ENCODE data around the gene RINT1. TPM values are rescaled to one million over a fixed set of nuclear protein-coding genes. Genes with fewer than 3 reads are reported as not detected.
A peak's percentile ranks its signal among the peaks of the same experiment; 100 is the strongest.

The RINT1 gene
- total RNA-seq, 1 experiment from 2014 or later: 26.6 TPM

DNA sequence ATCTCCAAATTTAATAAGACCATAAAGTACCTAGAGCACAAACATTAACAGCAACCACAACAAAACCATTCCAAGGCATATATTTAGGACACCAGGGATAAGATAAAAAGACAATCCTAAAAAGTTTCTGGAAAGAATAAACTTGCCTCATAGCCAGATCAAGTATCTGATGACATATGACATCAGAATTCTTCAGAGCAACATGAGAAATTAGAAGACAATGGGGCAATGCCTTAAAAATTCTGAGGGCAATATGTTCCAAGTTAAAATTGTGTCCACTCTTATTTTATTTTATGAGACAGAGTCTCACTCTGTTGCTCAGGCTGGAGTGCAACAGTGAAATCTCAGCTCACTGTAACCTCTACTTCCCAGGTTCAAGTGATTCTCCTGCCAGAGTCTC lies 46.5 kb downstream of the RINT1 start:
- Mint-ChIP-seq H3K9me3 (peaks cover 13% of the 10 kb centered on the region), H3K27me3 (ENCODE audit: low read depth) (no peaks in the 10 kb centered on the region), H3K36me3 (peaks cover 2% of the 10 kb centered on the region; the same call in 1 of the 2 replicates), H3K4me3 (no peak overlapping the region), H3K27ac (no peak overlapping the region), H3K4me1 (peaks cover 20% of the 10 kb centered on the region)
- TF ChIP-seq TEAD4 (CRISPR knock-in tag; IDR thresholded peaks at IDR 0.05): no peak
- TF ChIP-seq, protein P1, sequence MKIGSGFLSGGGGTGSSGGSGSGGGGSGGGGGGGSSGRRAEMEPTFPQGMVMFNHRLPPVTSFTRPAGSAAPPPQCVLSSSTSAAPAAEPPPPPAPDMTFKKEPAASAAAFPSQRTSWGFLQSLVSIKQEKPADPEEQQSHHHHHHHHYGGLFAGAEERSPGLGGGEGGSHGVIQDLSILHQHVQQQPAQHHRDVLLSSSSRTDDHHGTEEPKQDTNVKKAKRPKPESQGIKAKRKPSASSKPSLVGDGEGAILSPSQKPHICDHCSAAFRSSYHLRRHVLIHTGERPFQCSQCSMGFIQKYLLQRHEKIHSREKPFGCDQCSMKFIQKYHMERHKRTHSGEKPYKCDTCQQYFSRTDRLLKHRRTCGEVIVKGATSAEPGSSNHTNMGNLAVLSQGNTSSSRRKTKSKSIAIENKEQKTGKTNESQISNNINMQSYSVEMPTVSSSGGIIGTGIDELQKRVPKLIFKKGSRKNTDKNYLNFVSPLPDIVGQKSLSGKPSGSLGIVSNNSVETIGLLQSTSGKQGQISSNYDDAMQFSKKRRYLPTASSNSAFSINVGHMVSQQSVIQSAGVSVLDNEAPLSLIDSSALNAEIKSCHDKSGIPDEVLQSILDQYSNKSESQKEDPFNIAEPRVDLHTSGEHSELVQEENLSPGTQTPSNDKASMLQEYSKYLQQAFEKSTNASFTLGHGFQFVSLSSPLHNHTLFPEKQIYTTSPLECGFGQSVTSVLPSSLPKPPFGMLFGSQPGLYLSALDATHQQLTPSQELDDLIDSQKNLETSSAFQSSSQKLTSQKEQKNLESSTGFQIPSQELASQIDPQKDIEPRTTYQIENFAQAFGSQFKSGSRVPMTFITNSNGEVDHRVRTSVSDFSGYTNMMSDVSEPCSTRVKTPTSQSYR (CRISPR knock-in tag; IDR thresholded peaks at IDR 0.05): no peak
- TF ChIP-seq, protein P2, sequence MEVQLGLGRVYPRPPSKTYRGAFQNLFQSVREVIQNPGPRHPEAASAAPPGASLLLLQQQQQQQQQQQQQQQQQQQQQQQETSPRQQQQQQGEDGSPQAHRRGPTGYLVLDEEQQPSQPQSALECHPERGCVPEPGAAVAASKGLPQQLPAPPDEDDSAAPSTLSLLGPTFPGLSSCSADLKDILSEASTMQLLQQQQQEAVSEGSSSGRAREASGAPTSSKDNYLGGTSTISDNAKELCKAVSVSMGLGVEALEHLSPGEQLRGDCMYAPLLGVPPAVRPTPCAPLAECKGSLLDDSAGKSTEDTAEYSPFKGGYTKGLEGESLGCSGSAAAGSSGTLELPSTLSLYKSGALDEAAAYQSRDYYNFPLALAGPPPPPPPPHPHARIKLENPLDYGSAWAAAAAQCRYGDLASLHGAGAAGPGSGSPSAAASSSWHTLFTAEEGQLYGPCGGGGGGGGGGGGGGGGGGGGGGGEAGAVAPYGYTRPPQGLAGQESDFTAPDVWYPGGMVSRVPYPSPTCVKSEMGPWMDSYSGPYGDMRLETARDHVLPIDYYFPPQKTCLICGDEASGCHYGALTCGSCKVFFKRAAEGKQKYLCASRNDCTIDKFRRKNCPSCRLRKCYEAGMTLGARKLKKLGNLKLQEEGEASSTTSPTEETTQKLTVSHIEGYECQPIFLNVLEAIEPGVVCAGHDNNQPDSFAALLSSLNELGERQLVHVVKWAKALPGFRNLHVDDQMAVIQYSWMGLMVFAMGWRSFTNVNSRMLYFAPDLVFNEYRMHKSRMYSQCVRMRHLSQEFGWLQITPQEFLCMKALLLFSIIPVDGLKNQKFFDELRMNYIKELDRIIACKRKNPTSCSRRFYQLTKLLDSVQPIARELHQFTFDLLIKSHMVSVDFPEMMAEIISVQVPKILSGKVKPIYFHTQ (CRISPR knock-in tag; IDR thresholded peaks at IDR 0.05): no peak
- no peak for TF ChIP-seq IRF2 (CRISPR knock-in tag; IDR thresholded peaks at IDR 0.05; ENCODE audit: borderline replicate concordance, low read depth)
- TF ChIP-seq ZNF138 (CRISPR knock-in tag; conservative IDR thresholded peaks at IDR 0.05): no peak
- TF ChIP-seq NFATC4 (CRISPR knock-in tag; IDR thresholded peaks at IDR 0.05): no peak
- TF ChIP-seq ZNF232 (CRISPR knock-in tag; IDR thresholded peaks at IDR 0.05): no peak
- no peak for ATAC-seq
- POLR2A ChIA-PET: no interaction called here
- CTCF ChIA-PET: interaction anchor here (2.0 to 2.3 kb wide), 2 partner anchors 11 to 47 kb away, joined by 6 to 7 read pairs; partner anchors contain the start of gene RINT1
- DNase-seq (ENCODE audit: low spot score): no peak

DNA sequence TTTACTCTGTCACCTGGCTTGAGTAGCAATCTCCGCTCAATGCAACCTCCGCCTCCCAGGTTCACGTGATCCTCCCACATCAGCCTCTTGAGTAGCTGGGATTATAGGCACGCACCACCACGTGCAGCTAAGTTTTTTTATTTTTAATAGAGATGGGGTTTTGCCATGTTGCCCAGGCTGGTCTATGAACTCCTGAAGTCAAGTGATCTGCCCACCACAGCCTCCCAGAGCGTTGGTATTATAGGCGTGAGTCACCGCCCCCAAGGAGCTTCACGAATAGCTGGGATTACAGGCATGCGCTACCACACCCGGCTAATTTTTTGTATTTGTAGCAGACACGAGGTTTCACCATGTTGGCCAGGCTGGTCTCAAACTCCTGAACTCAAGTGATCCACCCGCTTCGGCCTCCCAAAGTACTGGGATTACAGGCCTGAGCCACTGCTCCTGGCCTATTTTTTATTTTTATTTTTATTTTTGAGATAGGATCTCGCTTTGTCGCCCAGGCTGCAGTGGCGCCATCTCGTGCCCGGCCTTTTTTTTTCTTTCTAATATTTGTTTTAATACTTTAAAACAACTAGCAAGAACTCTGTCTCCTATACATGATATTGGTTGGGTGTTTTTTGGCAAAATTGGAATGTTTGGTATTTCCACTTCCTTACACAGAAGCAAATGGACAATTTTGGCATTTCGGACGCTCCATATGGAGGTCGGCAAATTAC lies 48.2 kb downstream of the RINT1 start:
- POLR2A ChIA-PET: no interaction called here
- Mint-ChIP-seq H3K27ac (no peak overlapping the region), H3K4me3 (peak overlapping the region; percentile 77; the same call in 1 of the 2 replicates), H3K4me1 (peaks cover 20% of the 10 kb centered on the region), H3K9me3 (peaks cover 24% of the 10 kb centered on the region), H3K36me3 (peaks cover 14% of the 10 kb centered on the region), H3K27me3 (ENCODE audit: low read depth) (peaks cover 4% of the 10 kb centered on the region; the same call in 1 of the 2 replicates)
- DNase-seq (ENCODE audit: low spot score): no peak
- TF ChIP-seq, protein P3, sequence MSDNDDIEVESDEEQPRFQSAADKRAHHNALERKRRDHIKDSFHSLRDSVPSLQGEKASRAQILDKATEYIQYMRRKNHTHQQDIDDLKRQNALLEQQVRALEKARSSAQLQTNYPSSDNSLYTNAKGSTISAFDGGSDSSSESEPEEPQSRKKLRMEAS (CRISPR knock-in tag; IDR thresholded peaks at IDR 0.05): no peak
- no peak for ATAC-seq
- CTCF ChIA-PET: interaction anchor here (2.0 to 2.3 kb wide), 2 partner anchors 9 to 48 kb away, joined by 6 to 7 read pairs; partner anchors contain the start of gene RINT1

DNA sequence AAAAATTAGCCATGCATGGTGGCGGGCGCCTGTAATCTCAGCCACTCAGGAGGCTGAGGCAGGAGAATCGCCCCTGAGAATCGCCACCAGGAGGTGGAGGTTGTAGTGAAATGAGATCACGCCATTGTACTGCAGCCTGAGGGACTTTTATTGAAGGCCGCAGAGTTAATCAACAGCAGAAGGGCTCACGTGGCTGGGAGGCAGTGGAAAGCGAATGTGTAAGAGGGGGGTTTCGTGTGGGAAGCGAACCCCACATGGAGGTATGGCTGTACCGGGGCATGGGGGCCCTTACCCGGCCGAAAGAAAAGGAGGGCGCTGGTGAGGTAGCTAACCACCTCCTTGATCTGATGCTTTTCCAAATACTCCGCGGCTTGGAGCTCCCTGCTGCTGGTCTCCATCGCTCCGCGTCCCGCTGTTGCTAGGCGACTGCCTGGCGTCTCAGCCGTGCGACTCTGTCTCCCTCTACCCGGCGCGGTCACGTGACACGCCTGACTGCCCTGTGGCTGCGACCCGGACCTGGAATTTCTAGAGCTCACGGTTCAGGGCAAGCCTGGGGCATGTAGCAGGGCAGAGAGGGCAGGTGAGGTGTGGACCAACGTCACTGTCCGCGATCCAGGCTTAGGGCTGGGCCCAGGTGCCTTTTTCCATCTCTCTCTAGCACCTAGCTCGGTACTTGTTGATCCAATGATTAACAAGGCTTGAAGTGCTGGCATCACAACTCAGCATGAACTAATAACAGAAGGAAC lies 49.2 kb downstream of the RINT1 start, which contains the start of gene EFCAB10:
Gene EFCAB10, minus strand, starts transcription at position 428 of the 746 bp plus-strand sequence. Its CDS starts 30 bp downstream, at position 398.
- POLR2A ChIA-PET: interaction anchor here (1.0 kb wide), 2 partner anchors 55 to 568 kb away, joined by 3 read pairs; no protein-coding TSS in a partner anchor
- ATAC-seq (peak; percentile 96), DNase-seq (ENCODE audit: low spot score) (peak; percentile 97)
- Mint-ChIP-seq H3K27me3 (ENCODE audit: low read depth) (peaks cover 4% of the 10 kb centered on the region; the same call in 1 of the 2 replicates), H3K36me3 (peaks cover 14% of the 10 kb centered on the region), H3K4me3 (peak within 1 kb of the TSS; percentile 77), H3K4me1 (peaks cover 20% of the 10 kb centered on the region), H3K27ac (peak within 1 kb of the TSS; percentile 93), H3K9me3 (peaks cover 28% of the 10 kb centered on the region)
- CTCF ChIA-PET: interaction anchor here (0.7 to 1.4 kb wide), 17 partner anchors 8 to 531 kb away, joined by 3 to 17 read pairs (median 4); partner anchors contain the start of genes ATXN7L1, RINT1 and SYPL1
- no peak for TF ChIP-seq OVOL2 (CRISPR knock-in tag; IDR thresholded peaks at IDR 0.05; ENCODE audit: borderline replicate concordance)
- TF ChIP-seq, protein P4, sequence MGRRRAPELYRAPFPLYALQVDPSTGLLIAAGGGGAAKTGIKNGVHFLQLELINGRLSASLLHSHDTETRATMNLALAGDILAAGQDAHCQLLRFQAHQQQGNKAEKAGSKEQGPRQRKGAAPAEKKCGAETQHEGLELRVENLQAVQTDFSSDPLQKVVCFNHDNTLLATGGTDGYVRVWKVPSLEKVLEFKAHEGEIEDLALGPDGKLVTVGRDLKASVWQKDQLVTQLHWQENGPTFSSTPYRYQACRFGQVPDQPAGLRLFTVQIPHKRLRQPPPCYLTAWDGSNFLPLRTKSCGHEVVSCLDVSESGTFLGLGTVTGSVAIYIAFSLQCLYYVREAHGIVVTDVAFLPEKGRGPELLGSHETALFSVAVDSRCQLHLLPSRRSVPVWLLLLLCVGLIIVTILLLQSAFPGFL (CRISPR knock-in tag; IDR thresholded peaks at IDR 0.05; ENCODE audit: borderline replicate concordance): no peak
- TF ChIP-seq, protein P3 (CRISPR knock-in tag; IDR thresholded peaks at IDR 0.05): peak; percentile 82
- TF ChIP-seq MYBL2 (CRISPR knock-in tag; IDR thresholded peaks at IDR 0.05): no peak
- peak; percentile 88; the same call in 1 of the 2 replicates for TF ChIP-seq TEAD1 (CRISPR knock-in tag; IDR thresholded peaks at IDR 0.05)
- peak; percentile 61; the same call in 1 of the 2 replicates for TF ChIP-seq CBFB (CRISPR knock-in tag; IDR thresholded peaks at IDR 0.05; ENCODE audit: low read depth)
- peak; percentile 81 for TF ChIP-seq CREM (CRISPR knock-in tag; IDR thresholded peaks at IDR 0.05)
- TF ChIP-seq, protein P5, sequence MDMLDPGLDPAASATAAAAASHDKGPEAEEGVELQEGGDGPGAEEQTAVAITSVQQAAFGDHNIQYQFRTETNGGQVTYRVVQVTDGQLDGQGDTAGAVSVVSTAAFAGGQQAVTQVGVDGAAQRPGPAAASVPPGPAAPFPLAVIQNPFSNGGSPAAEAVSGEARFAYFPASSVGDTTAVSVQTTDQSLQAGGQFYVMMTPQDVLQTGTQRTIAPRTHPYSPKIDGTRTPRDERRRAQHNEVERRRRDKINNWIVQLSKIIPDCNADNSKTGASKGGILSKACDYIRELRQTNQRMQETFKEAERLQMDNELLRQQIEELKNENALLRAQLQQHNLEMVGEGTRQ (CRISPR knock-in tag; IDR thresholded peaks at IDR 0.05): peak; percentile 99
- TF ChIP-seq, protein P6, sequence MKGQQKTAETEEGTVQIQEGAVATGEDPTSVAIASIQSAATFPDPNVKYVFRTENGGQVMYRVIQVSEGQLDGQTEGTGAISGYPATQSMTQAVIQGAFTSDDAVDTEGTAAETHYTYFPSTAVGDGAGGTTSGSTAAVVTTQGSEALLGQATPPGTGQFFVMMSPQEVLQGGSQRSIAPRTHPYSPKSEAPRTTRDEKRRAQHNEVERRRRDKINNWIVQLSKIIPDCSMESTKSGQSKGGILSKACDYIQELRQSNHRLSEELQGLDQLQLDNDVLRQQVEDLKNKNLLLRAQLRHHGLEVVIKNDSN (CRISPR knock-in tag; IDR thresholded peaks at IDR 0.05): peak; percentile 99
- TF ChIP-seq, protein P7, sequence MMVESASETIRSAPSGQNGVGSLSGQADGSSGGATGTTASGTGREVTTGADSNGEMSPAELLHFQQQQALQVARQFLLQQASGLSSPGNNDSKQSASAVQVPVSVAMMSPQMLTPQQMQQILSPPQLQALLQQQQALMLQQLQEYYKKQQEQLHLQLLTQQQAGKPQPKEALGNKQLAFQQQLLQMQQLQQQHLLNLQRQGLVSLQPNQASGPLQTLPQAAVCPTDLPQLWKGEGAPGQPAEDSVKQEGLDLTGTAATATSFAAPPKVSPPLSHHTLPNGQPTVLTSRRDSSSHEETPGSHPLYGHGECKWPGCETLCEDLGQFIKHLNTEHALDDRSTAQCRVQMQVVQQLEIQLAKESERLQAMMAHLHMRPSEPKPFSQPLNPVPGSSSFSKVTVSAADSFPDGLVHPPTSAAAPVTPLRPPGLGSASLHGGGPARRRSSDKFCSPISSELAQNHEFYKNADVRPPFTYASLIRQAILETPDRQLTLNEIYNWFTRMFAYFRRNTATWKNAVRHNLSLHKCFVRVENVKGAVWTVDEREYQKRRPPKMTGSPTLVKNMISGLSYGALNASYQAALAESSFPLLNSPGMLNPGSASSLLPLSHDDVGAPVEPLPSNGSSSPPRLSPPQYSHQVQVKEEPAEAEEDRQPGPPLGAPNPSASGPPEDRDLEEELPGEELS (CRISPR knock-in tag; IDR thresholded peaks at IDR 0.05): 0 out of 2 replicates have a peak, but pooled peaks have one; percentile 45
- TF ChIP-seq TEAD4 (CRISPR knock-in tag; IDR thresholded peaks at IDR 0.05): peak; percentile 54; the same call in 1 of the 2 replicates

Data from WTC11 (cell line).